Activated CD8-positive, alpha-beta T cell treated with anti-CD3 and anti-CD28 coated beads for 36 hours (primary cell): ENCODE measurements around the gene UCHL3. TPM values are rescaled to one million over a fixed set of nuclear protein-coding genes. Genes with fewer than 3 reads are reported as not detected.

ENCODE experiments used
- ATAC-seq: fragments of 200-7000 bp; cut with Tn5 transposase; one replicate; pipeline ENCODE4 v1.10.0; 2021; ENCODE audit warnings: mild to moderate bottlenecking, moderate library complexity
- CTCF ChIA-PET: fragments of 350-600 bp; sonication (Branson Sonifier 250); formaldehyde crosslinking; loops from one replicate; lab custom pipeline; 2021; ENCODE audit warnings: antibody characterized with exemption; lab: Charles Lee
- POLR2A ChIA-PET: fragments of 350-600 bp; sonication (Branson Sonifier 250); formaldehyde crosslinking; loops from one replicate; lab custom pipeline; 2021; ENCODE audit warnings: antibody characterized with exemption; lab: Charles Lee
- DNase-seq: peaks from one replicate; pipeline ENCODE4 v3.0.0-alpha.2; 2020
- H3K27ac Mint-ChIP-seq: one replicate; pipeline ENCODE4 v1.8.0; 2021; ENCODE audit warnings: mild to moderate bottlenecking, mixed read lengths
- H3K27me3 Mint-ChIP-seq: one replicate; pipeline ENCODE4 v1.8.0; 2021; ENCODE audit warnings: mixed read lengths
- H3K36me3 Mint-ChIP-seq: one replicate; pipeline ENCODE4 v1.8.0; 2021; ENCODE audit warnings: low read depth, mixed read lengths
- H3K4me1 Mint-ChIP-seq: one replicate; pipeline ENCODE4 v1.8.0; 2021; ENCODE audit warnings: low read depth, mixed read lengths
- H3K4me3 Mint-ChIP-seq: one replicate; pipeline ENCODE4 v1.8.0; 2021; ENCODE audit warnings: mild to moderate bottlenecking, moderate library complexity, mixed read lengths
- H3K9me3 Mint-ChIP-seq: one replicate; pipeline ENCODE4 v1.8.0; 2021; ENCODE audit warnings: mixed read lengths
- CTCF ChIP-seq: fragments of 200-600 bp; IDR thresholded peaks from one replicate; pipeline ENCODE4 v1.8.0; 2022; ENCODE audit warnings: antibody characterized with exemption, mild to moderate bottlenecking
- intact Hi-C: fragments of 100-400 bp; cut with micrococcal nuclease; formaldehyde crosslinking; loops from one replicate; pipeline ENCODE4 v1.10.0; 2022
- total RNA-seq, 2 experiments: library from RNA; stranded (reverse); gene quantifications; one replicate each; pipeline ENCODE4 v1.2.3, GENCODE V29; 2021

The UCHL3 gene
- total RNA-seq, 2 experiments from 2014 or later: 32.9 to 36.4 TPM

GRCh38 chr13:75569576-75569975 lies 20.0 kb downstream of the UCHL3 start:
- Mint-ChIP-seq H3K36me3 (peaks cover 42% of the 10 kb centered on the region), H3K27ac (no peak overlapping the region)
- TF ChIP-seq CTCF: no peak

GRCh38 chr13:75579529-75579928 lies 29.9 kb downstream of the UCHL3 start:
- DNase-seq (no peak), ATAC-seq (no peak)
- intact Hi-C loops: no loop called here
- ChIA-PET POLR2A (interaction anchor here (1.0 kb wide), 1 partner anchor 25 kb away, joined by 3 read pairs; no protein-coding TSS in a partner anchor), CTCF (no interaction called here)
- H3K4me3 Mint-ChIP-seq: no peak overlapping the region
- TF ChIP-seq CTCF: no peak
- peaks cover 11% of the 10 kb centered on the region for H3K9me3 Mint-ChIP-seq
- no peaks in the 10 kb centered on the region for H3K27me3 Mint-ChIP-seq
- H3K36me3 Mint-ChIP-seq: peaks cover 35% of the 10 kb centered on the region
- peaks cover 21% of the 10 kb centered on the region for H3K4me1 Mint-ChIP-seq
- no peak overlapping the region for H3K27ac Mint-ChIP-seq

More at GRCh38 chr13:75569576-75569975, 20.0 kb downstream of the UCHL3 start:
- H3K27me3 Mint-ChIP-seq: no peaks in the 10 kb centered on the region
- H3K9me3 Mint-ChIP-seq: no peaks in the 10 kb centered on the region
- no peak for DNase-seq
- ATAC-seq: no peak
- intact Hi-C loops: no loop called here
- no peaks in the 10 kb centered on the region for H3K4me1 Mint-ChIP-seq
- ChIA-PET POLR2A (interaction anchor here (0.7 kb wide), 1 partner anchor 862 kb away, joined by 4 read pairs; no protein-coding TSS in a partner anchor), CTCF (interaction anchor here (1.1 kb wide), 1 partner anchor 19 kb away, joined by 3 read pairs; the partner anchor contains the start of gene UCHL3)
- no peak overlapping the region for H3K4me3 Mint-ChIP-seq

DNA sequence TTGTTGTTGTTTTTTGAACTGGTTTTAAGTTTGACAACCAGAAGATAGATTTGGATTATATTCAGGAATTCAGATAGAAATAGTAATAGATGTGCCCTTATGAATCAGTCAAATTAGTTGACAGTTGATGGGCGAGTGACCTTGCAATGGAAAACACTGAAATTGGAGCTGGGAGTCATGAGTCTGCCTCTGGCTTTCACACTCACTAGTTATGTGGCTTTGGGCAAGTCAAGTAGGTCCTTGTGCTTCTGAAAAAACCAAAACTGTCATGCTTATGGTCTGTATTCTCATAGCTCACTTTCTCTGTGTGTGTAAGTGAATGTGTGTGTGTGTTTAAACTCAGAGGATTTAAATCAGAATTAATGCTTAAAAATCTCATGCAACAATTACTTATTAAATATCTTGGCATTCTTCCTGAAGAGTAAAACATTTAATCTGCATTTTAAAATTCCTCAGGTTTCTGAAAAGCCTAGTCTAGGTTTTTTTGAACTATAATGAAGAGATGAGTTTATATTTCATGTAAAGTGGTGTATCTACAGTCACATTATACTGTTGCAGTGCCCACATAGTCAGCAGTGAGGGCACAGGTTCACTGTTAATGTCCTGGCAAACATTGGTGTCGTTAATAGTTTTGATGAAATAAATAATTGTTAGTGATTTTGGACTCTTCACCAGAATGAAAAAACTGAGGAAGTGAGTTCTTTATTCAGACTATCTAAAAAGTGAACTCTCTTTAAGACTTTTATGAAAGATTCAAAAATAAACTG lies 32.5 kb downstream of the UCHL3 start:
- Mint-ChIP-seq H3K27me3 (no peaks in the 10 kb centered on the region), H3K4me3 (no peak overlapping the region), H3K27ac (no peak overlapping the region), H3K4me1 (peaks cover 26% of the 10 kb centered on the region), H3K36me3 (peaks cover 35% of the 10 kb centered on the region), H3K9me3 (peaks cover 17% of the 10 kb centered on the region)
- ATAC-seq (no peak), DNase-seq (no peak)
- POLR2A ChIA-PET: interaction anchor here (0.9 kb wide), 1 partner anchor 108 kb away, joined by 4 read pairs; no protein-coding TSS in a partner anchor
- TF ChIP-seq CTCF: no peak
- CTCF ChIA-PET: interaction anchor here (1.5 kb wide), 1 partner anchor 363 kb away, joined by 3 read pairs; no protein-coding TSS in a partner anchor
- intact Hi-C loops: no loop called here

- Mint-ChIP-seq H3K27ac (no peak overlapping the region), H3K4me3 (no peak overlapping the region), H3K36me3 (peaks cover 38% of the 10 kb centered on the region), H3K4me1 (peaks cover 30% of the 10 kb centered on the region), H3K27me3 (no peaks in the 10 kb centered on the region), H3K9me3 (peaks cover 17% of the 10 kb centered on the region)
- POLR2A ChIA-PET: no interaction called here
- no peak for TF ChIP-seq CTCF
- ATAC-seq: no peak
- CTCF ChIA-PET: interaction anchor here (1.5 kb wide), 2 partner anchors 113 to 364 kb away, joined by 3 to 4 read pairs; no protein-coding TSS in a partner anchor
- intact Hi-C loops: no loop called here
- no peak for DNase-seq
Observed at GRCh38 chr13:75583091-75583490, 33.5 kb downstream of the UCHL3 start.

- CTCF ChIA-PET: interaction anchor here (1.4 kb wide), 1 partner anchor 284 kb away, joined by 3 read pairs; no protein-coding TSS in a partner anchor
- peaks cover 17% of the 10 kb centered on the region for H3K9me3 Mint-ChIP-seq
- POLR2A ChIA-PET: no interaction called here
- ATAC-seq (no peak), DNase-seq (no peak)
- intact Hi-C loops: no loop called here
- H3K4me3 Mint-ChIP-seq: no peak overlapping the region
- no peak overlapping the region for H3K27ac Mint-ChIP-seq
- peaks cover 22% of the 10 kb centered on the region for H3K4me1 Mint-ChIP-seq
- no peaks in the 10 kb centered on the region for H3K27me3 Mint-ChIP-seq
- peaks cover 44% of the 10 kb centered on the region for H3K36me3 Mint-ChIP-seq
- TF ChIP-seq CTCF: no peak
Observed at GRCh38 chr13:75585153-75585552, 35.6 kb downstream of the UCHL3 start.
